ENCODE results near the gene PNPLA5. TPM values are rescaled to one million over a fixed set of nuclear protein-coding genes. Genes with fewer than 3 reads are reported as not detected.

PNPLA5 gene
- total and polyA plus RNA-seq, 2 of the 8 experiments (the other 6 are each of a cell fraction or from before 2014, with no cell fraction given), result 3.9 to 6.8 TPM

GRCh38 chr22:43838571-43839307, 53.1 kb downstream of the PNPLA5 start:
- no peak overlapping the region for H2BK120ac ChIP-seq (replicated peaks; ENCODE audit: low read depth, low read length)
- H4K5ac ChIP-seq (ENCODE audit: insufficient read length, low read depth, low read length), result no peak overlapping the region
- H2AK5ac ChIP-seq (ENCODE audit: low read depth, low read length), result no peak overlapping the region
- H3K4me3 ChIP-seq (ENCODE audit: extremely low read depth in 1 of 4, insufficient read depth in 2 of 4, low read depth in 3 of 4, low read length in 4 of 4), result no peak overlapping the region
- no peak overlapping the region for H2BK12ac ChIP-seq (ENCODE audit: low read depth, low read length)
- H3K4me2 ChIP-seq (ENCODE audit: insufficient read depth in 1 of 2, low read depth in 2 of 2, low read length in 2 of 2), result no peak overlapping the region
- DNase-seq (ENCODE audit: low read depth in 1 of 2, low spot score in 2 of 2), result no peak
- H3K27ac ChIP-seq (ENCODE audit: low read depth, low read length), result no peak overlapping the region
- H3K36me3 ChIP-seq (ENCODE audit: control insufficient read depth in 2 of 4, insufficient read depth in 4 of 4, low read length in 3 of 4), result peaks cover 0 to 11% (median 1%) of the 10 kb centered on the region in 4 experiments; a peak in 5 of 8 replicates
- WGBS, 2 experiments (ENCODE audit: extremely low coverage in 1 of 2, insufficient coverage in 1 of 2, insufficient read length in 1 of 2, insufficient replicate concordance in 2 of 2, low coverage in 1 of 2, low lambda C conversion rate in 2 of 2, missing lambda C conversion rate in 1 of 2), result 90% methylated on average over 24 of the region's 25 CpGs; no CpG with 5 or more reads in 1 of the 2 experiments
- H3K79me1 ChIP-seq (ENCODE audit: low read depth, low read length), result peaks cover 22% of the 10 kb centered on the region
- H4K8ac ChIP-seq (ENCODE audit: extremely low read depth, insufficient read depth, low read length), result no peak overlapping the region; the same call in 1 of the 2 replicates
- peaks cover 0 to 13% of the 10 kb centered on the region in 2 experiments; a peak in 1 of 4 replicates for H3K79me2 ChIP-seq (ENCODE audit: control insufficient read depth in 1 of 2, insufficient read depth in 2 of 2, low read length in 2 of 2)
- ChIA-PET POLR2A (ENCODE audit: partially characterized antibody) (no interaction called here), CTCF (ENCODE audit: partially characterized antibody) (interaction anchor here (1.1 to 2.0 kb wide), 5 partner anchors 8 to 90 kb away, joined by 3 to 8 read pairs (median 4); no protein-coding TSS in a partner anchor)
- no peaks in the 10 kb centered on the region for H3K27me3 ChIP-seq (replicated peaks in 1 of 4; ENCODE audit: control insufficient read depth in 3 of 4, extremely low read depth in 1 of 4, insufficient read depth in 3 of 4, low read length in 3 of 4)
- H4K91ac ChIP-seq (replicated peaks; ENCODE audit: insufficient read length, low read length), result no peak overlapping the region
- no peak overlapping the region for H3K14ac ChIP-seq (ENCODE audit: insufficient read length)
- H3K4ac ChIP-seq (replicated peaks; ENCODE audit: insufficient read length, low read depth, low read length), result no peak overlapping the region
- no peak overlapping the region; a peak in 1 of 7 replicates for H3K9ac ChIP-seq (replicated peaks in 1 of 4; ENCODE audit: extremely low read depth in 1 of 4, low read depth in 3 of 4, low read length in 3 of 4)
- H4K20me1 ChIP-seq (replicated peaks in 1 of 2; ENCODE audit: control insufficient read depth in 1 of 2, insufficient read depth in 2 of 2, low read length in 2 of 2), result peaks cover 8 to 13% of the 10 kb centered on the region in 2 experiments
- H3K23me2 ChIP-seq (ENCODE audit: low read depth, low read length), result no peaks in the 10 kb centered on the region
- H2AFZ ChIP-seq (ENCODE audit: low read length), result no peak overlapping the region
- H2BK20ac ChIP-seq (ENCODE audit: low read length), result no peak overlapping the region
- H2BK5ac ChIP-seq (ENCODE audit: low read depth, low read length), result no peak overlapping the region
- H3K4me1 ChIP-seq (replicated peaks in 1 of 4; ENCODE audit: control insufficient read depth in 3 of 4, insufficient read depth in 4 of 4, low read length in 3 of 4), result 0 out of 7 replicates have a peak, but pooled peaks cover 0 to 3% (median 0%) of the 10 kb centered on the region in 4 experiments
- FAIRE-seq, result no peak
- no peak overlapping the region for H3K56ac ChIP-seq (replicated peaks; ENCODE audit: insufficient read length, low read depth, low read length)
- no peak overlapping the region for H3K18ac ChIP-seq (ENCODE audit: extremely low read depth, low read length)
- H3K23ac ChIP-seq (ENCODE audit: insufficient read length), result no peak overlapping the region
- no peak overlapping the region for H2BK15ac ChIP-seq (ENCODE audit: low read length)
- no peaks in the 10 kb centered on the region for H3K9me3 ChIP-seq (ENCODE audit: insufficient read depth in 2 of 2, low read depth in 1 of 2, low read length in 1 of 2)
- TF ChIP-seq SUZ12 (IDR thresholded peaks at IDR 0.05; ENCODE audit: low read length), result no peak
- TF ChIP-seq KDM1A (IDR thresholded peaks at IDR 0.05; ENCODE audit: borderline replicate concordance, low read length), result no peak
- TF ChIP-seq JUN (IDR thresholded peaks at IDR 0.05; ENCODE audit: low read depth, low read length), result no peak
- TF ChIP-seq MAFK (IDR thresholded peaks at IDR 0.05; ENCODE audit: low read depth, low read length), result no peak
- no peak for TF ChIP-seq ASH2L (IDR thresholded peaks at IDR 0.05; ENCODE audit: low read length)
- no peak for TF ChIP-seq CHD2 (IDR thresholded peaks at IDR 0.05; ENCODE audit: low read length)
- no peak for TF ChIP-seq CBX5 (IDR thresholded peaks at IDR 0.05; ENCODE audit: low read depth, low read length)
- no peak for TF ChIP-seq CTBP2 (IDR thresholded peaks at IDR 0.05; ENCODE audit: borderline replicate concordance, insufficient read depth, insufficient read length, low read length)
- TF ChIP-seq SIX5 (IDR thresholded peaks at IDR 0.05; ENCODE audit: low read depth, low read length), result no peak
- TF ChIP-seq POLR2A (IDR thresholded peaks at IDR 0.05; ENCODE audit: control extremely low read depth in 1 of 2, low read depth in 2 of 2, low read length in 2 of 2), result no peak
- no peak for TF ChIP-seq SP4 (IDR thresholded peaks at IDR 0.05; ENCODE audit: low read length)
- TF ChIP-seq SRF (IDR thresholded peaks at IDR 0.05; ENCODE audit: low read depth, low read length), result no peak
- no peak for TF ChIP-seq NANOG (IDR thresholded peaks at IDR 0.05; ENCODE audit: insufficient read depth, low read depth, low read length, poor library complexity, severe bottlenecking)
- no peak for TF ChIP-seq POLR2AphosphoS5 (IDR thresholded peaks at IDR 0.05; ENCODE audit: low read depth, low read length)
